ENCODE data around the gene FARS2.
"Not testable (repeated sequence)": the region's sequence is repeated elsewhere in the genome, so short reads cannot be mapped to it uniquely, and the experiment has no call there.

Gene FARS2

GRCh38 chr6:5537967-5538366 is 276.7 kb downstream of the FARS2 start:
- DNase-seq (ENCODE audit: low spot score): no peak

- no peak for DNase-seq (ENCODE audit: low spot score)
Observed at GRCh38 chr6:5540370-5540769, 279.1 kb downstream of the FARS2 start.

DNA sequence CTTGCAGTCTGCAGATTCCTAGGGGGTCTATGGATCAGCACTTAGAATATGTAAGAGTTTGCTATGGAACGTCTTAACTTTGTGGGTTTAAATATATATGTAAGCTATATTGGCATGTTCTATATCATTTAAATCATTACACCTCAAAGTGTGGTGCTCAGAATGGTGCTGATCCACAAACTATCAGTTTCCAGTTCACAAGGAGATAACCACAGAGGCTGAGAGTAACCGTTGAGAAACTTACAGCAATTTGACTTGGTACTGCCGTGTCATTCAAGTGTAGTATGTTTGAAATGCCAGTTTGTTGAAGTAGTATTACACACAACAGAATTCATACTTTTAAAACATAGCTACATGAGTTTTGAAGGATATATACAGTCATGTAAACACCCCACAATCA is 279.7 kb downstream of the FARS2 start:
- DNase-seq (ENCODE audit: low spot score): no peak

DNA sequence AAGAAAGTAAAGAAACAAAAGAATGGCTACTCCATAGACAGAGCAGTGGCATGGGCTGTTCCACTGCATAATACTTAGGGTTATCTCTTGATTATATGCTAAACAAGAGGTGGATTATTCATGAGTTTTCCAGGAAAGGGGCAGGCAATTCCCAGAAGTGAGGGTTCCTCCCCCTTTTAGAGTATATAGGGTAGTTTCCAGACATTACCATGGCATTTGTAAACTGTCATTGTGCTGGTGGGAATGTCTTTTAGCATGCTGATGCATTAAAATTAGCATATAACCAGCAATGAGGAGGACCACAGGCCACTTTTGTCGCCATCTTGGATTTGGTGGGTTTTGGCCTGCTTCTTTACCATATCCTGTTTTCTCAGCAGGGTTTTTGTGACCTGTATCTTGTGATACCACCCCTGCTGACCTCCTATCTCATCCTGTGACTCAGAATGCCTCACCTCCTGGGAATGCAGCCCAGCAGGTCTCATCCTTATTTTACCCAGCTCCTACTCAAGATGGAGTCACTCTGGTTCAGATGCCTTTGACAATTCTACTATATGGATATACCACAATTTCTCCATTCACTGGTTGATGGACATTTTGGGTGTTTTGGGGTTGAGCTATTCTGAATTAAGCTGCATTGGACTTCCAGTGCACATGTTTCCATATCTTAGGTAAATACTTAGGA is 280.6 kb downstream of the FARS2 start:
- DNase-seq (ENCODE audit: low spot score): no peak

DNA sequence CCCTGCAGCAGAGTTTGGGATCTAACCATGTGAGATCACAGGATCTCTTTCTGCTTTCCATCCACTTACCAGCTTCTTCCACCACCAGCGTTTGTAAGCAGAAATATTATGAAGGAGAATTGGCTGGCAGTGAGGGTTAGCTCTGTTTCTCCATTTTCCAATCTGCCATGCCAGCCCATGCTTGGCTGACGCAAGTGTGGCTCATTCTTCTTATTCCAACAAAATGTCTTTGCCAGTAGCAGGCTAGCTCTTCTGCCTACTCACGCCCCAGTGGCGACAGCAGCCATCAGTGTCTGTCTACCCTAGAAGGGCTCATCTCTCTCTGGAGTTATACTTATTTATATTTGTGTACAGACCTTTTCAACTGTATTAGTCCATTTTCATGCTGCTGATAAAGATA is 286.2 kb downstream of the FARS2 start:
- no peak for DNase-seq (ENCODE audit: low spot score)

- no peak for DNase-seq (ENCODE audit: low spot score)
Observed at GRCh38 chr6:5550631-5551030, 289.3 kb downstream of the FARS2 start.

DNA sequence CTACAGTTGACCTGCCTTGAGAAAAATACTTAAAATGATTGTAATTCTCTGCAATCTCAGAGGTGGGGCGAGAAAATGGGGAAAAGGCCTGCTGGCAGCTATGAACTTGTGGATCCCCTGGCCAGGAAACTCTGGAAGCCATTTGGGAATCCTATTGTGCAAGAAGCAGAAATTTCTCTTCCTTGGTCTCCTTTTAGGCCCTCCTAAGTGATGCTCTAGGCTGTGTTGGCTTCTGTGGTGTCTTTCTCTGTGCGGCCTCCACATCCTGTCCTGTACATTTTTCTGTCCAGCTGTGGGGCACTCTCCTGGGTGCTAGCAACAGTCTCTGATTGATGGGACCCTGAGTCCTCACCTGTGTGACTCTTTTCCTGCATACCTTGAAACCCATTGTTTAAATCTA is 290.9 kb downstream of the FARS2 start:
- no peak for DNase-seq (ENCODE audit: low spot score)

DNA sequence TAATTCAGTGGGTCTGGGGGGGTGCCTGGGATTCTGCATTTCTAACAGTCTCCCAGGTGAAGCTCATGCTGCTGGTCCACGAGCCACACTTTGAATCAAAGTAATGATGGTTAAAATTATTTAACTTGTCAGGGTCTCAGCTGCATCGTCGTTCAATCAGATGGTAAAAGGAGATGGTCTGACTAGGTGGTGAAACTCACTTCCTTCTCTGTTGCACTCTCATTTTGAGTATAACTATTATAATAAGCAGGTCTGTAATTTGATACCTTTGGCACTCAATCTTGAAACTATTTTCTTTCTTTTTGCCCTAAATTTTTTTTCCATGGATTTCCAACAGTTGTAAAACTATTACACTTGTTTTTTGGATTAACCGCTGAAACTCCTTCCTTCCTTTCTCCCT is 292.5 kb downstream of the FARS2 start:
- DNase-seq (ENCODE audit: low spot score): no peak

GRCh38 chr6:5554226-5554625 is 292.9 kb downstream of the FARS2 start:
- no peak for DNase-seq (ENCODE audit: low spot score)

DNA sequence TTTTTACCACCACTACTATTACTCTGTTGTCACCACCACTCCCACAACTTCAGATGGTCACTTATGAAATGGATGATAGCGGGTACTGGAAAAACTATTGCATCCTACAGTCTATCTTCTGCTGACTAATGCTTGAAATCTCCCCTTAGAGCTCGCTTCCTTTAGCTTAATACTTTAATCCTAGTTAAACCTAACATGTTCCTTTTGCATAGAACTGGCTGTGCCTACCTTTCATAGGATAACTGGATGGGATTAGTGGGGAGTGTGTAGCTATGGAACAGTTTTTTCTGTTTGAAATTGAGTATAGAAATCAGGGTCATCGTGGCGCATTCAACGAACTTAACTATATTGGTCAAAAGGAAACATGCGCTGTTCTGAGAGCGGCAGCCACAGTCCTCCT is 294.7 kb downstream of the FARS2 start:
- no peak for DNase-seq (ENCODE audit: low spot score)

GRCh38 chr6:5557506-5557905 is 296.2 kb downstream of the FARS2 start:
- no peak for DNase-seq (ENCODE audit: low spot score)

DNA sequence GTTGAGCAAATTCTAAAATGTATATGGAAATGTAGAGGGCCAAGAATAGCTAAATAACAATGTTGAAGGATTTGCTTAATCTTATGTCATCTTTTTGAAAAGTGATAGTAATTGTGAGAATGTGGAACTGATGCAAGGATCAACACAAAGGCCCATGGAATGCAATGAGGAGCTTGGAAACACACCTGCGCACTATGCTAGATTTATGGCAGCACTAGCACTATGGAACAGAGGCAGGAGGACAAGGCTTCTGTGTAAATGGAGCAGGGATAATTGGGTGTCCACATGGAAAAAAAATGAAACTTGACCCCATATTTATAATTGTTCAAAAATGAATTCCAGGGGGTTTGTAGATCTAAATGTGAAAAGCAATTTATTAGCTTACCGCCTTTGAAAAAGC is 298.3 kb downstream of the FARS2 start:
- no peak for DNase-seq (ENCODE audit: low spot score)

DNA sequence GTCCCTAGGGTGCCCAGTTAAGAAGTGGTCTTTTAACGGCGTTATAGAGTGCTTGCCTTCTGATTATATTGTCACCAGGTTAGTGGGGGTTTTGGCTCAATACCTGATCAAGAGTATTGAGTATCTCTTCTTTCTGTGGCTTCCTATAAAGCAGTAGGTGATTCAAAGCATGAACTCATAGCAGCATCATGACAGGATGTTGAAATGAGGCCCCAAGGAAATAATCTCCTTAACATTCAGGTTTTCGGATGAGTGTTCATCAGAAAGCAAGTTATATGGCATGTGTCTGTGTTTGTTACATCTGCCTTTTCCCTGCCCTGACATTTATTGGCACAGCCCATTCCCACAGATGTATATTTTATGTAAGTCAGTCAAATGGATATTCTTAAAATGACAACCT is 301.0 kb downstream of the FARS2 start:
- no peak for DNase-seq (ENCODE audit: low spot score)

GRCh38 chr6:5563086-5563485 is 301.8 kb downstream of the FARS2 start:
- DNase-seq (ENCODE audit: low spot score): no peak

DNA sequence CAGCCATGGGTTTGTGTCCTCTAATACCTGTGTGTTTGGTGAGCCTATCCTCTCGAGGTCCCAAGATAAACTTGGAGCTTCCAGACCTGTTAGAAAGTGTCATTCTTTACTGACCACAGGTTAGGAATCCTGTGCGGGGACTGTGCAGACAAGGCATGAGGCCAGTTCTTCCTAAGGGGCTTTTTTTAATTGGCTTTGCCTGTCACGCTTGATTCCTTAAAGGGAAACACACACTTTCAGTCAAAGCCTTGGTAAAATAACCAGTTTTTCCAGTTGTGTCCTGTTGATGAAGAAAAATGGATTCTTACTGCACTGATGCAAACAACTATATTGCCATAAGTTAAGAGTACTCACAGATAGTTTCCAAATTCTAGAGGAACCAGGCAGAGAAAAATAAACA is 303.4 kb downstream of the FARS2 start:
- DNase-seq (ENCODE audit: low spot score): not testable (repeated sequence)

DNA sequence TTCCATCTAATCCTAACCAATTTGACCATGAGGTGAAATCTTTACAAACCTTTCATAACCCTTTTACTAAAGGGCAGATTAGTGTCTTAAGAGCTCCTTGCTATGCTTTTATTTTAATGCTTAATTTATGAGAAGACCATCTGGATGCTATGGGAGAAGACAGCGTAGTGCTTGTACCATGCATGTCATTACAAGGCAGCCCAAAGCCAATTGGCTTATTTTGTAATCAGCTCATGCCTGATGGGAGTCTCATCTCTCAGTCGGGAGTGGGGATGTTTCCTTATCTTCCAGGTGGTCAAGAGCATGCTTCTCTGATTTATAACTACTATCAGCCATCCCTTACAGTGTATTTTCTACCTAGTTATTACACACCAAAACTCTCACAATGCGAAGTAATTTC is 304.7 kb downstream of the FARS2 start:
- no peak for DNase-seq (ENCODE audit: low spot score)

DNA sequence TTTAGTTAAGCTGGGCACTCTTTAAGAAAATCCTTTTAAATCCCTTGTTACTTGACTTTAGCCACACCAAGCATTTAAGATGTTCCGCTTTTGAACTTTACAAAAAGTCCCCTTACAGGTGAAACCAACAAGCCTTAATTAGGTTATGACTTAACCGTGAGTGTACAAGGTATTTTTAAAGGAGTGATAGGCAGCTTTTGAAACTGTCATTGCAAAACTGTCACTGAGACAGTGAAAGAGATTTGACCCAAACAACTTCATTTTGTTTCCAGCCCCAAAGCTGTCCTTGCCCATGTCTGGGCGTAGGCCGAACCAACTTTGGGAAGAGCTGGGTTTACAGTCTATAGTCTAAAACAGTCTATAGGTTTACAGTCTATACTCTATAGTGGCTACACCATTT is 305.4 kb downstream of the FARS2 start:
- no peak for DNase-seq (ENCODE audit: low spot score)

GRCh38 chr6:5567352-5567751 is 306.0 kb downstream of the FARS2 start:
- DNase-seq (ENCODE audit: low spot score): no peak

GRCh38 chr6:5567890-5568289 is 306.6 kb downstream of the FARS2 start:
- no peak for DNase-seq (ENCODE audit: low spot score)

- no peak for DNase-seq (ENCODE audit: low spot score)
Observed at GRCh38 chr6:5569491-5569890, 308.2 kb downstream of the FARS2 start.

- no peak for DNase-seq (ENCODE audit: low spot score)
Observed at GRCh38 chr6:5570641-5571040, 309.3 kb downstream of the FARS2 start.

GRCh38 chr6:5580736-5581581 is 319.6 kb downstream of the FARS2 start:
- no peak for DNase-seq (ENCODE audit: low spot score)

DNA sequence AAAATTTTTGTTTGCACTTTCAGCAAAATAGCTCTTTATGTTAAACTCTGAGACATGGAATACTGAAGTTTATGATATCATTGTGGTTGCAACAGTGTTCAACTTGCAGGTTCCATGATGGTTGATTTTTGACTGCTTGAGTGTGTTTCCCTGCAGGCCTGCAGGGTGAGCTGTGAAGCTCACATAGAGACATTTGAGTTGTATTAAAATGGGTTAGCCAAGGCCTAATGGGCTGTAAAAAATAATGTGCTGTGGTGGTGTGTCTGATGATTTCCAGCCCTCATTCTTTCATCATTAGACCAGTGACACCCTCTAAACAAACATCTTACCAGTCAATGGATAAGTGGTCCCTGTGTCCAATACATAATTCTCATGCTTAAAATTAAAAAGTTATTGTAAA is 321.4 kb downstream of the FARS2 start:
- no peak for DNase-seq (ENCODE audit: low spot score)

GRCh38 chr6:5583528-5583927 is 322.2 kb downstream of the FARS2 start:
- no peak for DNase-seq (ENCODE audit: low spot score)
